HCT116 (cell line): Measurements from ENCODE around the gene CELF2. TPM values are rescaled to one million over a fixed set of nuclear protein-coding genes. Genes with fewer than 3 reads are reported as not detected.

Experiments
- ATAC-seq: fragments of 200-7000 bp; cut with Tn5 transposase; 2 replicates; pipeline ENCODE4 v1.9.1; 2020; ENCODE audit warnings: mild to moderate bottlenecking, moderate library complexity
- BruUV-seq: library from RNA; stranded (reverse); fragments of 400-500 nt; replicated peaks from 2 replicates; lab custom pipeline; 2021; lab: Mats Ljungman, UMichigan
- CTCF ChIA-PET: fragments of 300-600 bp; sonication (Branson Sonifier 250); formaldehyde crosslinking; loops from one replicate; lab custom pipeline; 2021; ENCODE audit warnings: antibody characterized with exemption; lab: Charles Lee
- POLR2A ChIA-PET: fragments of 300-600, 350-600 bp; sonication (Branson Sonifier 250); formaldehyde crosslinking; loops from one replicate; lab custom pipeline; 2021; ENCODE audit warnings: antibody characterized with exemption; lab: Charles Lee
- RAD21 ChIA-PET, 2 experiments: fragments of 300-600 bp; sonication (Branson Sonifier 250); formaldehyde crosslinking; loops; one replicate each; lab custom pipeline; 2023; ENCODE audit warnings: low total read pairs in 2 of 2; ENCODE audit not compliant: uncharacterized antibody in 2 of 2, unreplicated experiment in 2 of 2, low non-redundant PET in 1 of 2; lab: Charles Lee
- DNase-seq: peaks from one replicate; pipeline ENCODE4 v3.0.0-alpha.2; 2010; ENCODE audit warnings: low read depth, low spot score
- H2AFZ ChIP-seq: fragments of 200-600 bp; shearing (Covaris generic), sonication (generic); 2 replicates; pipeline ENCODE4 v1.6.1; 2017; ENCODE audit warnings: low read depth, mixed run types, mixed read lengths, antibody characterized with exemption, low read length; ENCODE audit not compliant: poor library complexity, severe bottlenecking
- H3K27ac ChIP-seq: 2 replicates; pipeline ENCODE4 v1.5.1; 2012; ENCODE audit warnings: low read depth, low read length
- H3K27me3 ChIP-seq: fragments of 200-600 bp; sonication (generic); 2 replicates; pipeline ENCODE4 v1.6.1; 2016; ENCODE audit warnings: mixed run types, low read length, mixed read lengths; ENCODE audit not compliant: insufficient read depth
- H3K36me3 ChIP-seq, 2 experiments: fragments of 200-500 bp in 1 of 2; fragments of 200-600 bp in 1 of 2; sonication (Bioruptor generic) in 1 of 2; sonication (generic) in 1 of 2; 2 replicates each; pipeline versions ENCODE4 v1.5.1 to v1.6.1; 2014 to 2016; ENCODE audit warnings: low read length in 2 of 2, inconsistent platforms in 1 of 2, mixed read lengths in 1 of 2, mixed run types in 1 of 2; ENCODE audit not compliant: insufficient read depth in 2 of 2, control insufficient read depth in 1 of 2
- H3K4me1 ChIP-seq, 2 experiments: fragments of 200-600 bp in 1 of 2; sonication (generic) in 1 of 2; 2 replicates each; pipeline versions ENCODE4 v1.5.1 to v1.6.1; 2012 to 2017; ENCODE audit warnings: low read length in 2 of 2, inconsistent platforms in 1 of 2, mild to moderate bottlenecking in 1 of 2, mixed read lengths in 1 of 2, mixed run types in 1 of 2, moderate library complexity in 1 of 2; ENCODE audit not compliant: insufficient read depth in 2 of 2, control insufficient read depth in 1 of 2
- H3K4me2 ChIP-seq: fragments of 200-600 bp; sonication (generic); 2 replicates; pipeline ENCODE4 v1.6.1; 2017; ENCODE audit warnings: mixed run types, low read length, mixed read lengths
- H3K4me3 ChIP-seq, 2 experiments: fragments of 200-600 bp in 1 of 2; sonication (generic) in 1 of 2; replicated peaks in 1 of 2; 2 replicates each; pipeline ENCODE4 v1.5.1; 2011 to 2016; ENCODE audit warnings: low read length in 2 of 2, control low read depth in 1 of 2, low read depth in 1 of 2, mild to moderate bottlenecking in 1 of 2, mixed read lengths in 1 of 2, mixed run types in 1 of 2
- H3K79me2 ChIP-seq: fragments of 200-600 bp; sonication (generic); 2 replicates; pipeline ENCODE4 v1.6.1; 2017; ENCODE audit warnings: mild to moderate bottlenecking, mixed run types, low read length, moderate library complexity, mixed read lengths; ENCODE audit not compliant: insufficient read depth
- H3K9ac ChIP-seq: fragments of 200-600 bp; sonication (generic); 2 replicates; pipeline ENCODE4 v1.6.1; 2016; ENCODE audit warnings: low read length, mixed read lengths
- H3K9me2 ChIP-seq: fragments of 200-600 bp; sonication (generic), shearing (Covaris generic); 2 replicates; pipeline ENCODE4 v1.6.1; 2017; ENCODE audit warnings: mixed run types, mild to moderate bottlenecking, moderate library complexity; ENCODE audit not compliant: insufficient read depth
- H3K9me3 ChIP-seq, 2 experiments: fragments of 200-500 bp in 1 of 2; fragments of 200-600 bp in 1 of 2; sonication (Bioruptor generic) in 1 of 2; sonication (generic) in 1 of 2; 2 replicates each; pipeline ENCODE4 v1.6.1; 2014 to 2017; ENCODE audit warnings: low read length in 2 of 2, mixed read lengths in 2 of 2, inconsistent platforms in 1 of 2, low read depth in 1 of 2, mild to moderate bottlenecking in 1 of 2, mixed run types in 1 of 2, moderate library complexity in 1 of 2; ENCODE audit not compliant: control insufficient read depth in 1 of 2, insufficient read depth in 1 of 2
- H4K20me1 ChIP-seq: fragments of 200-600 bp; sonication (generic), shearing (Covaris generic); 2 replicates; pipeline ENCODE4 v1.6.1; 2017; ENCODE audit warnings: mixed run types, mild to moderate bottlenecking, moderate library complexity; ENCODE audit not compliant: insufficient read depth
- CEBPB ChIP-seq: IDR thresholded peaks from 2 replicates; pipeline ENCODE4 v1.6.1; 2012; ENCODE audit warnings: low read depth
- ELF1 ChIP-seq: IDR thresholded peaks from 2 replicates; pipeline ENCODE4 v1.6.1; 2012; ENCODE audit warnings: low read depth, borderline replicate concordance
- EZH2phosphoT487 ChIP-seq: fragments of 200-600 bp; IDR thresholded peaks from 2 replicates; pipeline ENCODE4 v1.6.1; 2018; ENCODE audit warnings: antibody characterized with exemption, borderline replicate concordance
- FOSL1 ChIP-seq: IDR thresholded peaks from 2 replicates; pipeline ENCODE4 v1.6.1; 2012; ENCODE audit warnings: low read depth
- POLR2A ChIP-seq: IDR thresholded peaks from 2 replicates; pipeline ENCODE4 v1.7.0; 2011; ENCODE audit warnings: borderline replicate concordance; ENCODE audit not compliant: insufficient read depth, insufficient read length; ENCODE audit errors: extremely low read depth
- POLR2AphosphoS5 ChIP-seq: IDR thresholded peaks from 2 replicates; pipeline ENCODE4 v1.6.1; 2011; ENCODE audit warnings: mild to moderate bottlenecking, low read depth, low read length, moderate library complexity
- SIN3A ChIP-seq: IDR thresholded peaks from 2 replicates; pipeline ENCODE4 v1.6.1; 2012; ENCODE audit warnings: low read depth
- SP1 ChIP-seq: IDR thresholded peaks from 2 replicates; pipeline ENCODE4 v1.6.1; 2012; ENCODE audit warnings: low read depth
- SRF ChIP-seq: IDR thresholded peaks from 2 replicates; pipeline ENCODE4 v1.6.1; 2012; ENCODE audit warnings: low read depth
- YY1 ChIP-seq: IDR thresholded peaks from 2 replicates; pipeline ENCODE4 v1.6.1; 2011; ENCODE audit warnings: low read length, low read depth, moderate library complexity, mild to moderate bottlenecking; ENCODE audit not compliant: insufficient replicate concordance; ENCODE audit errors: extremely low read depth
- ZFX ChIP-seq: fragments of 450-650 bp; IDR thresholded peaks from 2 replicates; pipeline ENCODE4 v1.6.1; 2017
- ZNF274 ChIP-seq: fragments of 200-500 bp; sonication (Bioruptor generic); IDR thresholded peaks from 2 replicates; pipeline ENCODE4 v1.6.1; 2014; ENCODE audit warnings: mild to moderate bottlenecking, low read depth, low read length, inconsistent platforms
- intact Hi-C: fragments of 100-400 bp; cut with micrococcal nuclease; formaldehyde crosslinking; loops from 2 replicates; pipeline ENCODE4 v1.10.0; 2022
- total RNA-seq: library from RNA; stranded (reverse); gene quantifications from one replicate; pipeline ENCODE4 v1.2.1, GENCODE V29; 2021; ENCODE audit not compliant: unreplicated experiment
- TF ChIP-seq, protein P1 (sequence below): IDR thresholded peaks from 2 replicates; pipeline ENCODE4 v1.6.1; 2012; ENCODE audit warnings: low read depth
- TF ChIP-seq, protein P2 (sequence below): IDR thresholded peaks from 2 replicates; pipeline ENCODE4 v1.6.1; 2012
- TF ChIP-seq, protein P3 (sequence below), 3 experiments: fragments of 200-600 bp in 1 of 3; sonication (generic) in 1 of 3; IDR thresholded peaks in 2 of 3; conservative IDR thresholded peaks in 1 of 3; 2 replicates each; pipeline ENCODE4 v1.5.1; 2012 to 2017; ENCODE audit warnings: low read depth in 2 of 3, low read length in 2 of 3, antibody characterized with exemption in 1 of 3, borderline replicate concordance in 1 of 3, control low read depth in 1 of 3, mild to moderate bottlenecking in 1 of 3, mixed read lengths in 1 of 3, mixed run types in 1 of 3, moderate library complexity in 1 of 3; ENCODE audit not compliant: insufficient read depth in 1 of 3

CELF2 gene
- total RNA-seq, 1 experiment from 2014 or later: 0.66 TPM

DNA sequence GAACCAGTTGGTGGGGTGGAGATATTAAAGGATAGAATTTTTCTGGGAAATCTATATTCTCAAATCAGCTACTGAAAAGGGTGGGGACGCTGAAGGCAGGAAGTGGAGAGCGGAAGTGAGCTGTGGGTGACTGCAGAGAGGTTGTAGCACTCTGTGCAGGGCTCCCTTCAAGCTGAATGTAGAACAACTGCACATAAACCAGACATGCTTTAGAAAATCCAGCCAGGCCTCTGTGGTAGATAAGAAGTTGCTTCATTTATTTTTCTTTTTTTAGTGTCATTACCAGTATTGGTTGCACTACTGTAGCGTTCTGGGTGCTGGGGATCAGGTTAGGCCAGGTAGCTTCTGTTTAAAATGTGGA lies 127.8 kb downstream of the CELF2 start:
- no peaks in the 10 kb centered on the region for H3K9me3 ChIP-seq
- TF ChIP-seq EZH2phosphoT487: no peak
- TF ChIP-seq POLR2AphosphoS5: no peak
- TF ChIP-seq ZNF274: no peak
- TF ChIP-seq SP1: no peak
- no peak for TF ChIP-seq SRF
- TF ChIP-seq, all 23 proteins: peak for 0
- Histone ChIP-seq H3K4me3 (no peak overlapping the region), H3K9me2 (no peaks in the 10 kb centered on the region), H3K9ac (no peak overlapping the region), H3K27ac (no peak overlapping the region), H3K4me1 (no peaks in the 10 kb centered on the region), H3K79me2 (no peaks in the 10 kb centered on the region), H3K36me3 (no peaks in the 10 kb centered on the region), H3K27me3 (no peaks in the 10 kb centered on the region), H3K4me2 (no peak overlapping the region), H2AFZ (no peak overlapping the region), H4K20me1 (no peaks in the 10 kb centered on the region)
- ChIA-PET RAD21 (no interaction called here), CTCF (no interaction called here), POLR2A (no interaction called here)
- no TSS peak for BruUV-seq
- no peak for DNase-seq
- intact Hi-C loops: no loop called here
- no peak for ATAC-seq

DNA sequence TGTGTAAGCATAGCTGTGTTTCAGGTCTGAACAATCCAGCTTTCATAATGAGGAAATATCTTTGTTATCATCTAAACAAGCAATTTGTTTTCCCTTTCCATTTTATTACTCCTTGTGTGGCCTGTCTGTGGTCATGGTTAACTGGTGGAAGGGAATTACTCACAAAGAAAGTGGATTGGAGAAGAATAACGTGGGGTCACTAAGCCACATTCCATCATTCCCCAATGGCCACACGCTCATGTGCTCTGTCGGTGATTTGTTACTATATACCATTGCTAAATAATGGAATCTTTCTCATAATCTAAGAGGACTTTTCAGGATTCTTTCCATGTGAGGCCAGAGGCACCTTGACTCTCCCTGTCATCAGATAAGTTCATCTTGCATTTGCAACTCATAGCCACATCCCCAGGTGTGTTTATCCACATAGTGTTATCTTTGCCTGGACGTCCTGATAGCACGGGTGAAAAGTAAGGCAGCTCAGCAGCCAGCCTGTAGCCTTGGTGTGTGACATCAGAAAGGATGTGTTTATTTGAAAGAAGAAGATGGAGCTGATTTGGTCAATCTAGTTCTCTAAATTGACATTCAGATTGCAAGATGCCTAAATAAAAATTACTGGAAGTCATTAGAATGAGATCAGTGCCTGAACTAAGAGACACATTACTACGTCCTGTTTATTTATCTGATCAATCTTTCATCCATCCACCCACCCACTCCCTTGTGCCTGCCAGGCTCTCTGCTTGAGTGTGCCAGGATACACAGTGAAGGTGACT lies 128.9 kb downstream of the CELF2 start:
- H4K20me1 ChIP-seq: no peaks in the 10 kb centered on the region
- H3K27ac ChIP-seq: no peak overlapping the region
- no peak overlapping the region for H3K4me2 ChIP-seq
- H3K9ac ChIP-seq: no peak overlapping the region
- H3K4me3 ChIP-seq: no peak overlapping the region
- ATAC-seq (no peak), DNase-seq (no peak)
- H3K36me3 ChIP-seq: no peaks in the 10 kb centered on the region
- no peaks in the 10 kb centered on the region for H3K27me3 ChIP-seq
- H3K4me1 ChIP-seq: no peaks in the 10 kb centered on the region
- CTCF ChIA-PET: no interaction called here
- no TSS peak for BruUV-seq
- H3K79me2 ChIP-seq: no peaks in the 10 kb centered on the region
- H2AFZ ChIP-seq: no peak overlapping the region
- intact Hi-C loops: no loop called here
- POLR2A ChIA-PET: no interaction called here
- H3K9me2 ChIP-seq: no peaks in the 10 kb centered on the region
- no peaks in the 10 kb centered on the region for H3K9me3 ChIP-seq
- RAD21 ChIA-PET: no interaction called here
- TF ChIP-seq POLR2A (no peak), FOSL1 (no peak), SRF (no peak), EZH2phosphoT487 (no peak), YY1 (no peak), SIN3A (no peak), ZFX (no peak), ELF1 (no peak), SP1 (no peak), POLR2AphosphoS5 (no peak), CEBPB (no peak)
- TF ChIP-seq, protein P1, sequence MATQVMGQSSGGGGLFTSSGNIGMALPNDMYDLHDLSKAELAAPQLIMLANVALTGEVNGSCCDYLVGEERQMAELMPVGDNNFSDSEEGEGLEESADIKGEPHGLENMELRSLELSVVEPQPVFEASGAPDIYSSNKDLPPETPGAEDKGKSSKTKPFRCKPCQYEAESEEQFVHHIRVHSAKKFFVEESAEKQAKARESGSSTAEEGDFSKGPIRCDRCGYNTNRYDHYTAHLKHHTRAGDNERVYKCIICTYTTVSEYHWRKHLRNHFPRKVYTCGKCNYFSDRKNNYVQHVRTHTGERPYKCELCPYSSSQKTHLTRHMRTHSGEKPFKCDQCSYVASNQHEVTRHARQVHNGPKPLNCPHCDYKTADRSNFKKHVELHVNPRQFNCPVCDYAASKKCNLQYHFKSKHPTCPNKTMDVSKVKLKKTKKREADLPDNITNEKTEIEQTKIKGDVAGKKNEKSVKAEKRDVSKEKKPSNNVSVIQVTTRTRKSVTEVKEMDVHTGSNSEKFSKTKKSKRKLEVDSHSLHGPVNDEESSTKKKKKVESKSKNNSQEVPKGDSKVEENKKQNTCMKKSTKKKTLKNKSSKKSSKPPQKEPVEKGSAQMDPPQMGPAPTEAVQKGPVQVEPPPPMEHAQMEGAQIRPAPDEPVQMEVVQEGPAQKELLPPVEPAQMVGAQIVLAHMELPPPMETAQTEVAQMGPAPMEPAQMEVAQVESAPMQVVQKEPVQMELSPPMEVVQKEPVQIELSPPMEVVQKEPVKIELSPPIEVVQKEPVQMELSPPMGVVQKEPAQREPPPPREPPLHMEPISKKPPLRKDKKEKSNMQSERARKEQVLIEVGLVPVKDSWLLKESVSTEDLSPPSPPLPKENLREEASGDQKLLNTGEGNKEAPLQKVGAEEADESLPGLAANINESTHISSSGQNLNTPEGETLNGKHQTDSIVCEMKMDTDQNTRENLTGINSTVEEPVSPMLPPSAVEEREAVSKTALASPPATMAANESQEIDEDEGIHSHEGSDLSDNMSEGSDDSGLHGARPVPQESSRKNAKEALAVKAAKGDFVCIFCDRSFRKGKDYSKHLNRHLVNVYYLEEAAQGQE: no peak
- TF ChIP-seq, protein P2, sequence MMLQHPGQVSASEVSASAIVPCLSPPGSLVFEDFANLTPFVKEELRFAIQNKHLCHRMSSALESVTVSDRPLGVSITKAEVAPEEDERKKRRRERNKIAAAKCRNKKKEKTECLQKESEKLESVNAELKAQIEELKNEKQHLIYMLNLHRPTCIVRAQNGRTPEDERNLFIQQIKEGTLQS: no peak
- TF ChIP-seq, protein P3, sequence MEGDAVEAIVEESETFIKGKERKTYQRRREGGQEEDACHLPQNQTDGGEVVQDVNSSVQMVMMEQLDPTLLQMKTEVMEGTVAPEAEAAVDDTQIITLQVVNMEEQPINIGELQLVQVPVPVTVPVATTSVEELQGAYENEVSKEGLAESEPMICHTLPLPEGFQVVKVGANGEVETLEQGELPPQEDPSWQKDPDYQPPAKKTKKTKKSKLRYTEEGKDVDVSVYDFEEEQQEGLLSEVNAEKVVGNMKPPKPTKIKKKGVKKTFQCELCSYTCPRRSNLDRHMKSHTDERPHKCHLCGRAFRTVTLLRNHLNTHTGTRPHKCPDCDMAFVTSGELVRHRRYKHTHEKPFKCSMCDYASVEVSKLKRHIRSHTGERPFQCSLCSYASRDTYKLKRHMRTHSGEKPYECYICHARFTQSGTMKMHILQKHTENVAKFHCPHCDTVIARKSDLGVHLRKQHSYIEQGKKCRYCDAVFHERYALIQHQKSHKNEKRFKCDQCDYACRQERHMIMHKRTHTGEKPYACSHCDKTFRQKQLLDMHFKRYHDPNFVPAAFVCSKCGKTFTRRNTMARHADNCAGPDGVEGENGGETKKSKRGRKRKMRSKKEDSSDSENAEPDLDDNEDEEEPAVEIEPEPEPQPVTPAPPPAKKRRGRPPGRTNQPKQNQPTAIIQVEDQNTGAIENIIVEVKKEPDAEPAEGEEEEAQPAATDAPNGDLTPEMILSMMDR (IDR thresholded peaks at IDR 0.05 in 2 of 3, conservative IDR thresholded peaks at IDR 0.05 in 1 of 3; ENCODE audit: borderline replicate concordance in 1 of 3, insufficient read depth in 1 of 3, low read depth in 2 of 3, low read length in 2 of 3): no peak
